Endothelial cell of hepatic sinusoid (primary cell): ENCODE data around the gene ST3GAL3.

Experiments used
- in situ Hi-C: cut with HindIII; loops from 2 replicates; pipeline ENCODE4 v1.10.0; 2017; ENCODE audit warnings: low sequenced_read_pairs

Gene ST3GAL3

DNA sequence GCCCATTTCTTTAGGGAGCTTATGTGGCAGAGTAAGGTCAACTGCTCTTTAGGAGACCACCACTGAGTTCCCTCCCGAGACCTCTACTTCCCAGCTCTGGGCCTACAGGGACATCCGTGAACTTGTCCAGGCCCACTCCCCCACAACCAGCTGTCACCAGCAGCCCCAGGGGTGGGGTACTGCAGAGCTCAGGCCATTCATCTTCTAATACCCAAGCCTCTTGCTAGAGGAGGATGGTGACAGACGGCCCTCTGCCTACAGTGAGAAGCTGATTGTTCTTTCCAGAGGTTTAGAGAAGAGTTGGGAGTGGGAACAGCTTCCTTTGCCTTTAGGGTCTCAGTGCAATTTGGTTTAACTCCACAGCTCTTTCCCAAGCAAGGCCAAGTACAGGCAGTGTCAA is 193.1 kb downstream of the ST3GAL3 start:
- in situ Hi-C loops = no loop called here

DNA sequence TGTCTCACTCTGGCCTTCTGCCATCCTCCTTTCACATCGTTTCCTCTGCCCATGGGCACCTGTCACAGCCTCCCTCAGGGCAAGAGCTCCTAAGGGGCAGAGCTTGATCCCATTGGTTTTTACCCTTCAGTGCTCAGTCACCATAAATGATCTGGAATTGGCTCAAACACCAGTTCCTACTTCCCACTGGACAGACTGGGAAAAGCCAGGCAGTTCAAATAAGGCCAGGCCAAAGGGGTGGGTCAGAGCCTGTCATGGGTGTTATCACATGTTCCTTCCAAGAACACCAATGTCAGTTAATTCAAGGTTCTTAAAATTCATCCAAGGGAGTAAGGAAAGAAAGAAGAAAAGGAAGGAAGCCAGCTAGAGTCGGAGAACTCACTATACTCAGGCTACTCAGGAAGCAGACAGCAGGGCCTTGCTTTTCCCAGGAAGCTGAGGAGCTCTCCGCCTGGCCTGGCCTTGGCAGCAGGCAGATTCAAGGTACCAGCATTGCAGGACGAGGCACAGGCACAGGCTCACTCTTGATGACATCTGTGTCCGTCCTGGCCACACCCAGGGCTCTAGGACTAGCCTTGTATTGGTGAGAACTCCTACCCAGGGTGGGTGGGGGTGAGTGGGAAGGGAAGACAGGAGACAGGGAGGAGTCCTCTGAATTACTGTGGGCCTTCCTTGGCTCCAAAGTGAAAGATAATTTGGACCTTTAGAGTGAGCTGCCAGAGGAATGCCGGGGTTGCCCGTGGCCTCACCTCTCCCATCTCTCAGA is 194.0 kb downstream of the ST3GAL3 start:
- in situ Hi-C loops = no loop called here

DNA sequence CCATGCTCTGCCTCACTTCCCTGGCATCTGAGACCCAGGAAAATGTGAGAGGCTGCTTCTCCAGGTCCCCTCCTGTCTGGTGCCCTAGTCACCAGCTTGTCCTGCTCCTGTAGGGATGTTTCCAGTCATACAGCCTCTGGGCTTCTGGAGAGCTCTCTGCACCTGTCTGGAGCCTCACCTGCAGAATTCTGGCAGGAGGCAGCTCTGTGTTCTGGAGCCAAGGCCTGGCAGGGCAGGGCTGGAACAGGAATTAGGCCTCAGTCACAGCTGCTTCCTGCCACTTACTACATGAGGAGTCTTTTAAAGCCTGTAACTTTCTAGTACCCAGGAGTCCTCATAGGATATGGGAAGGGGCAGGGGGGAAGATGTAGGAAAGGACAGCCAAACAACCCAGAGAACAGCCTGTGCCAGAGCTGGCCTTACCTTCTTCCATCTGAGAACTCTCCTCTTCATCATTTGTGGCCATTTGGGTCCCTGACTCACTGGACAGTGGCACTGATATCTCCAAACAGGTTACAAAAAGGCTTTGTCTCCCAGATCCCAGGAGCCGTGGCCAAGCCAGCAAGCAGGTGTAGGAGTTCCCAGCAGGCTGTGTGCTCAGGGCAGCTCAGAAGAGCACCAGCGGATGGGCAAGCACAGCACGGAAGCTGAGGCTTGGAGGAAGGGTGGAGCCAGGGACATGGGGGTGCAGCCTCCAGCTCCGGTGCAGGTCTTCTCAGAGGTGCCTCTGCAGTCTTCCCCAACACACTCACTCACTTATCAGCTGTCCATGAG is 194.9 kb downstream of the ST3GAL3 start:
- in situ Hi-C loops = no loop called here

DNA sequence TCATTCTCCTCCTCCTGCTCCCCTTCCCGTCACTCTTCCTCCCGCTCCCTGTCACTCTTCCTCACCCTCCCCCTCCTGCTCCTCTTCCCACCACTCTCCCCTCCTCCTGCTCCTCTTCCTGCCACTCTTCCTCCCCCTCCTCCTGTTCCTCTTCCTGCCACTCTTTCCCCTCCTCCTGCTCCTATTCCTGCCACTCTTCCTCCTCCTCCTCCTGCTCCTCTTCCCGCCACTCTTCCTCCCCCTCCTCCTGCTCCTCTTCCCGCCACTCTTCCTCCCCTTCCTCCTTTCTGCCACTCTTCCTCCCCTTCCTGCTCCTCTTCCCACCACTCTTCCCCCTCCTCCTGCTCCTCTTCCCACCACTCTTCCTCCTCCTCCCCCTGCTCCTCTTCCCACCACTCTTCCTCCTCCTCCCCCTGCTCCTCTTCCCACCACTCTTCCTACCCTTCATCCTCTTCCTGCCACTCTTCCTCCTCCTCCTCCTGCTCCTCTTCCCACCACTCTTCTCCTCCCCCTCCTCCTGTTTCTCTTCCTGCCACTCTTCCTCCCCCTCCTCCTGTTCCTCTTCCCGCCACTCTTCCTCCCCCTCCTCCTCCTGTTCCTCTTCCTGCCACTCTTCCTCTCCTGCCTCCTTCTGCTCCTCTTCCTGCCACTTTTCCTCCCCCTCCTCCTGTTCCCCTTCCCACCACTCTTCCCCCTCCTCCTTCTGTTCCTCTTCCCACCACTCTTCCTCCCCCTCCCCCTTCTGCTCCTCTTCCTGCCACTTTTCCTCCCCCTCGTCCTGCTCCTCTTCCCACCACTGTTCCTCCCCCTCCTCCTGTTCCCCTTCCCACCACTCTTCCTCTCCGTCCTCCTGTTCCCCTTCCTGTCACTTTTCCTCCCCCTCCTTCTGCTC is 197.6 kb downstream of the ST3GAL3 start:
- in situ Hi-C loops = no loop called here

- in situ Hi-C loops = no loop called here
Observed at GRCh38 chr1:43908226-43908625, 200.9 kb downstream of the ST3GAL3 start.

DNA sequence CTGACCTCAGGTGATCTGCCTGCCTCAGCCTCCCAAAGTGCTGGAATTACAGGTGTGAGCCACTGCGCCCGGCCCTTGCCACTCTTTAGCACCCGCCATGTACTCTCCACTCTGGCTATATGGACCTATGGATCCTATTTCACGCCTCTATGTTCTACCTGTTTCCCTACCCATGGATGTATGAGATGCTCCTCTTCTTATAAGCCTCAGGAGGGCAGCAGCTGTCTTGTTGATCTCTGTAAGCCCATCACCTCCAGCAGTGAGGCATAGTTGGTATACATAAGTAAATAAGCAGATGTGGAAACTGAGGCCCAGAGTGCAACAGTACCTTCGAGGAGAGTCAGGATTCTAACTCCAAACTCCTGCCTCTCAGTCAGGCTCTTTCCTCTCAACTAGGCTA is 201.5 kb downstream of the ST3GAL3 start:
- in situ Hi-C loops = no loop called here

DNA sequence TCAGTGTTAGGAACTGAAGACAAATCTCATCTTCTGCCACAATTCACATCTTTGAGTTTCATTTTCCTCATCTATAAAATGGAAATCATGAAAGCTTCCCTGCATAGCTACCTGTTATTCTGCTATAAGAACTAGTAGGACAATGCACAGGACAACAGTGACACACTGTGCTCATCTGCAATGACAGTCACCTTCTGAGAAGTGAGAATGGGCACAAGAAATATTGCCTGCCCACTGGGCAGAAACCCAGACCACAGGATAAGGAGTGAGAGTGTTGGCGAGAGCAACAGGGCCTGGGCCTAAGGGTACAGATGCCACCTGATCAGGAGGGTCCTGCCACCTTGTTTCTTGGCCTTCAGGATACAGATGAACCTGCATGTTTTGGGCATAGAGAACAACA is 203.0 kb downstream of the ST3GAL3 start:
- in situ Hi-C loops = no loop called here

GRCh38 chr1:43912607-43913006 is 205.3 kb downstream of the ST3GAL3 start:
- in situ Hi-C loops = no loop called here

DNA sequence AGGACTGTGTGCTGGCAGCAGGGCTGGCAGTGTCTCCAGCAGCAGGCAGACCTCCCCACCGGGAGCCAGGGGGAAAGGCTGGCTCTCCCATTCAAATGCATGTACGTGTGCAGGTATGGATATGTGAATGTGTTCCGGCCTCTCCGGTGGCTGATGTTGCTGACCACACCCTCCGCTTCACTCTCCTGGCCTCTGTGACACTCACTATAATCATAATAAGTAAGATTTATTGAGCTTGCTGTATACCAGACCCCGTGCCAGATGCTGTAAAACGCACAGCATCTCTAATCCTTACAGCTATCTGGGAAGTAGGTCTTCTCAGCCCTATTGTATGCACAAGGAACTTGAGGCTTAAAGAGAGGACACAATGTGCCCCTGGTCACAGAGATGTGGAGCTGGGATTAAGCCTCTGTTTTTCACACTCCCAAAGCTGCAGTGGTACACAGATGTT is 205.7 kb downstream of the ST3GAL3 start:
- in situ Hi-C loops = no loop called here

DNA sequence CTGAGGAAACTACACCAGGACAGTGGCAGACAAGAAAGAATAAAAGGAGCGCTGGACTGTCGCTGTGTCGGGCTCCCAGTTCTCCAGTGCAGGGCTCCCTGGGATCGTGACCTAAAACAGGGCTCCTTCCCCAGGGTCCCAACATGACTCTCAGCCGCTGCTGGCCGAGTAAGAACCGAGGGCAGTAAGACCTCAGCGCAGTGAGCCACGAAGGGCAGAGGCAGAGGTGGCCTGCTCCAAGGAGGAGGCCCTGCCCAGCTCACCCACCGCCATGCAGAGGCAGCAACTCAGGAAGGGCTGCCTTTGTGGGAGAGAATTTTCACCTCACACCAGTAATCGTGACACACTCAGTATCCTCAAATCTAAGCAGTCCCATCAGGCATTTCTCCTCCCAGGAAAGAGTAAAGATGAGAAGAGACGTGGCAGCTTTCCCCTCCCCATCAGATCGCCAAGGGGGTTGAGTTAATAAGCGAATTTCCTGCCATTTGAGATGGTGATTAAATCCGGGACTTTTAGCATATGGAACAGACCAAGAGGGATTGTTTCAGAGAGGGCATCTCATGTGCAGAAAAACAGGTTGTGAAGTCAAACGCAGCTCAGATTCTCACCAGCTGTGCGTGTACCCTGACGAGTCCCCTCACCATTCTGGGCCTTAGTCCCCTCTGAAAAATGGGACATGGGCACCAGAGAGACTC is 206.5 kb downstream of the ST3GAL3 start:
- in situ Hi-C loops = no loop called here

DNA sequence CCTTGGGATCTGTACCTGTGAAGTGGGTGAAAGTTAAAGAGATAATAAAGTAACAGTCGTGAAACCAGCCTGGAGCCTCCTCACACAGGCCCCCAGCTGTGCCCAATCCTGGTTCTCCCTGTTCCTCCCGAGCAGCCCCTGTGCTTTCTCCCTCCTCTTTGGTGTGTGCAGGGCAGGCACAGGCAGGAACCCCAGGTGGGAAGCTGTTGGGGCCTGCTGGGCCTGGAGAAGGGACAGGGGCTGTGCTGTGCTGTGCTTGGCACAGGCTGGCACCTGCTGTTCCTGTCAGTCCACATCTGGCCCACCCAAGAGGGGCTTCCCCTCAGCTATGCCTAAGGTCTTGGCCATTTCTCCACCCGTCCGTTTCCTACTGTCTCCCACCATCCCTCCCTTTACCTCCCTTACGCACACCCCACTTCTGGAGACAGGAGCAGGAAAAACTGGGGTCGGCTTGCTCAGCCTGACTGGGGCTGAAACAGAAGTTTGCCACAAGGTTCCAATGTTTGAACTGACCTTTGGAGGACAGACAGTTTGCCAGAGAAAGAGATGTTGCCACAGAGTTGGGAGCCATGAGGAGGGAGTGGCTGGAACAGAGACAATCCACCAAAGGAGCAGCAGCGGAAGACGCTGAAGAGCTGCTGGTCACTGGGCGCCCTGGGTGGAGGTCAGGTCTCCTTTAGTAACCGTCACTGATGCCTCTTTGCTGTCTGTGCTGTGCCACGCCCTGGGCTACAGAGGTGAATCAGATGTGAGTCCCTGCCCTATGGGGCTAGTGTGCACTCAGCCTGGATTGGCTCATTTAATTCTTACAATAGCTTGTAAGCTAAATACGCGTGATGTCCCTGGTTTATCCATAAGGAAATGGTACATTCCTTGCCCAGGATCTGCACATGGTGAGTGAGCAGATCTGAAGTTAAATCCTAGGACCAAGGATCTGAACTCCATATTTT is 207.5 kb downstream of the ST3GAL3 start:
- in situ Hi-C loops = no loop called here

GRCh38 chr1:43919906-43920305 is 212.6 kb downstream of the ST3GAL3 start:
- in situ Hi-C loops = no loop called here

DNA sequence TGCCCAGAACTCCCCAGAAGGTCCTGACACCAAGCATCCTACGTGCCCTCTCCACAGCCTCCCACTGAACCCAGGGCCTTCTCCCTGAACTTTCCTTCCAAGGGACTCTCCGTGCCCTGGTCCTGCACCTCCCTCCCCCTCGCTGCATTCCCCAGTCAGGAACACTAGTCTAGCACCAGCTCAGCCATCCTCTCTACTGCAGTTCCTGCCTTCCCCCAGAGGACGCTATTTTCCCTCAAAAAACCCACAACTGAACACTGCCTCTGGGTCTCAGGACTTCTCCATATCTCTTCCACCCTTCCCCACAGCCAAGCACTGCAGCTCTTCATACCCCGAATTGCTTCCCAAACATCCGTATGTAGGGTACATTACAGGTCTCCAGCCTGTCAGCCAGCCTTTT is 213.7 kb downstream of the ST3GAL3 start:
- in situ Hi-C loops = no loop called here

- in situ Hi-C loops = no loop called here
Observed at GRCh38 chr1:43924516-43924915, 217.2 kb downstream of the ST3GAL3 start.

- in situ Hi-C loops = loop anchor here (25.0 kb wide), 1 partner anchor 689 kb away; no protein-coding TSS in a partner anchor
Observed at GRCh38 chr1:43925846-43926245, 218.5 kb downstream of the ST3GAL3 start.

DNA sequence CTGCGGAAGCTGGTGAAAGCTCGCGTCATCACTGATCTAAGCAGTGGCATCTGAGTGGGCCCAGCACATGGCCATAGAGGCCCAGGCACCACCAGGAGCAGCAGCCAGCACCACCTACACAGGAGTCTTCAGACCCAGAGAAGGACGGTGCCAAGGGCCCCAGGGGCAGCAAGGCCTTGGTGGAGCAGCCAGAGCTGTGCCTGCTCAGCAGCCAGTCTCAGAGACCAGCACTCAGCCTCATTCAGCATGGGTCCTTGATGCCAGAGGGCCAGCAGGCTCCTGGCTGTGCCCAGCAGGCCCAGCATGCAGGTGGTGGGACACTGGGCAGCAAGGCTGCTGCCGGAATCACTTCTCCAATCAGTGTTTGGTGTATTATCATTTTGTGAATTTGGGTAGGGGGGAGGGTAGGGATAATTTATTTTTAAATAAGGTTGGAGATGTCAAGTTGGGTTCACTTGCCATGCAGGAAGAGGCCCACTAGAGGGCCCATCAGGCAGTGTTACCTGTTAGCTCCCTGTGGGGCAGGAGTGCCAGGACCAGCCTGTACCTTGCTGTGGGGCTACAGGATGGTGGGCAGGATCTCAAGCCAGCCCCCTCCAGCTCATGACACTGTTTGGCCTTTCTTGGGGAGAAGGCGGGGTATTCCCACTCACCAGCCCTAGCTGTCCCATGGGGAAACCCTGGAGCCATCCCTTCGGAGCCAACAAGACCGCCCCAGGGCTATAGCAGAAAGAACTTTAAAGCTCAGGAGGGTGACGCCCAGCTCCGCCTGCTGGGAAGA is 223.0 kb downstream of the ST3GAL3 start:
- in situ Hi-C loops = loop anchor here (25.0 kb wide), 1 partner anchor 693 kb away; no protein-coding TSS in a partner anchor

DNA sequence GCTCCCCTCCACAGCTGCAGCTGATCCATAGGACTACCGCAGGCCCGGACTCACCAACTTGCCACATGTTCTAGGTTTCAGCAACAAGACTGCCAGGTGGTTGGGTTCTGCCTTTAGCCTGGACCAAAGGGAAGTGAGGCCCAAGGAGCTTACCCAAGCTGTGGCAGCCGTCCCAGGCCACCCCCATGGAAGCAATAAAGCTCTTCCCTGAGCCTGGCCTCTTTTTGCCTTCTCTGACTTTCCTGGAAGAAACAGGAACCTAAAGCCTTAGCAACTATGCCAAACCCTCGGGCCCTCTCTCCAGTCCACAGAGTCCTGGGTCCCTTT is 223.6 kb downstream of the ST3GAL3 start:
- in situ Hi-C loops = loop anchor here (25.0 kb wide), 1 partner anchor 694 kb away; no protein-coding TSS in a partner anchor
